Vagina (tissue), 2 donors: ENCODE results near the gene PIK3R5.

ENCODE experiments used
- CTCF ChIP-seq, 3 experiments: fragments of 450-650 bp in 2 of 3; fragments of 200-600 bp in 1 of 3; sonication (generic) in 1 of 3; IDR thresholded peaks; one replicate each; pipeline ENCODE4 v1.5.1; 2017 to 2019; ENCODE audit warnings: antibody characterized with exemption in 3 of 3, mild to moderate bottlenecking in 2 of 3, moderate library complexity in 2 of 3
- POLR2A ChIP-seq, 2 donors: fragments of 450-650 bp; IDR thresholded peaks; one replicate each; pipeline ENCODE4 v1.6.1; 2017; ENCODE audit warnings: antibody characterized with exemption in 2 of 2, mild to moderate bottlenecking in 2 of 2, moderate library complexity in 2 of 2
- POLR2AphosphoS5 ChIP-seq, 2 donors: sonication (generic); formaldehyde crosslinking; IDR thresholded peaks; one replicate each; pipeline ENCODE4 v1.9.0; 2017; ENCODE audit warnings: antibody characterized with exemption in 2 of 2, mild to moderate bottlenecking in 2 of 2, low read depth in 1 of 2; ENCODE audit not compliant: insufficient read depth in 1 of 2

GRCh38 chr17:8913091-8913490 is 52.4 kb downstream of the PIK3R5 start:
- TF ChIP-seq POLR2A (IDR thresholded peaks at IDR 0.05) (no peak), CTCF (IDR thresholded peaks at IDR 0.05) (no peak), POLR2AphosphoS5 (IDR thresholded peaks at IDR 0.05; ENCODE audit: insufficient read depth in 1 of 2, low read depth in 1 of 2) (no peak)
